WTC11 (cell line): Measurements from ENCODE around the gene IDH3A. TPM values are rescaled to one million over a fixed set of nuclear protein-coding genes. Genes with fewer than 3 reads are reported as not detected.

Source experiments
- ATAC-seq: fragments of 200-7000 bp; cut with Tn5 transposase; 2 replicates; pipeline ENCODE4 v1.10.0; 2021; ENCODE audit warnings: mild to moderate bottlenecking, moderate library complexity
- CTCF ChIA-PET: fragments of 300-600 bp; sonication (Branson Sonifier 250); formaldehyde crosslinking; loops from one replicate; lab custom pipeline; 2021; ENCODE audit warnings: antibody characterized with exemption; lab: Charles Lee
- POLR2A ChIA-PET: fragments of 350-600 bp; sonication (Branson Sonifier 250); formaldehyde crosslinking; loops from one replicate; lab custom pipeline; 2021; ENCODE audit warnings: antibody characterized with exemption; lab: Charles Lee
- DNase-seq: peaks from one replicate; pipeline ENCODE4 v3.0.0; 2021; ENCODE audit warnings: low spot score
- H3K27ac Mint-ChIP-seq: 2 replicates; pipeline ENCODE4 v1.8.0; 2021; ENCODE audit warnings: mixed read lengths
- H3K27me3 Mint-ChIP-seq: 2 replicates; pipeline ENCODE4 v1.8.0; 2021; ENCODE audit warnings: low read depth, mild to moderate bottlenecking, moderate library complexity, mixed read lengths
- H3K36me3 Mint-ChIP-seq: 2 replicates; pipeline ENCODE4 v1.8.0; 2021; ENCODE audit warnings: mixed read lengths
- H3K4me1 Mint-ChIP-seq: 2 replicates; pipeline ENCODE4 v1.8.0; 2022; ENCODE audit warnings: mixed read lengths
- H3K4me3 Mint-ChIP-seq: 2 replicates; pipeline ENCODE4 v1.8.0; 2021; ENCODE audit warnings: mild to moderate bottlenecking, moderate library complexity, mixed read lengths
- H3K9me3 Mint-ChIP-seq: 2 replicates; pipeline ENCODE4 v1.8.0; 2021; ENCODE audit warnings: mixed read lengths
- ATF1 ChIP-seq: sonication (generic); formaldehyde crosslinking; IDR thresholded peaks from 2 replicates; pipeline ENCODE4 v1.8.1; 2023; ENCODE audit warnings: mild to moderate bottlenecking, moderate library complexity, missing genetic modification reagents
- CREB1 ChIP-seq: sonication (generic); formaldehyde crosslinking; IDR thresholded peaks from 2 replicates; pipeline ENCODE4 v1.8.0; 2023; ENCODE audit warnings: mild to moderate bottlenecking, missing genetic modification reagents
- GABPB1 ChIP-seq: sonication (generic); formaldehyde crosslinking; IDR thresholded peaks from 2 replicates; pipeline ENCODE4 v1.8.1; 2023; ENCODE audit warnings: mild to moderate bottlenecking, missing genetic modification reagents
- GRHL2 ChIP-seq: fragments of 250-450 bp; sonication (Bioruptor Pico); IDR thresholded peaks from 2 replicates; pipeline ENCODE4 v1.8.0; 2022; ENCODE audit warnings: mild to moderate bottlenecking, moderate library complexity; ENCODE audit not compliant: insufficient replicate concordance, severe bottlenecking
- NFATC4 ChIP-seq: fragments of 250-450 bp; sonication (Bioruptor Pico); IDR thresholded peaks from 2 replicates; pipeline ENCODE4 v1.9.0; 2021; ENCODE audit warnings: mild to moderate bottlenecking
- NR2C2 ChIP-seq: sonication (generic); formaldehyde crosslinking; IDR thresholded peaks from 2 replicates; pipeline ENCODE4 v1.8.0; 2022; ENCODE audit warnings: mild to moderate bottlenecking, missing genetic modification reagents
- TEAD1 ChIP-seq: sonication (generic); formaldehyde crosslinking; IDR thresholded peaks from 2 replicates; pipeline ENCODE4 v1.8.0; 2022; ENCODE audit warnings: mild to moderate bottlenecking, missing genetic modification reagents
- TEAD4 ChIP-seq: sonication (generic); formaldehyde crosslinking; IDR thresholded peaks from 2 replicates; pipeline ENCODE4 v1.8.0; 2022; ENCODE audit warnings: mild to moderate bottlenecking, missing genetic modification reagents
- ZBTB21 ChIP-seq: sonication (generic); formaldehyde crosslinking; IDR thresholded peaks from 2 replicates; pipeline ENCODE4 v1.8.1; 2023; ENCODE audit warnings: mild to moderate bottlenecking, missing genetic modification reagents, borderline replicate concordance
- ZNF263 ChIP-seq: sonication (generic); formaldehyde crosslinking; IDR thresholded peaks from 2 replicates; pipeline ENCODE4 v1.8.1; 2022; ENCODE audit warnings: low read depth, mild to moderate bottlenecking, moderate library complexity, missing genetic modification reagents
- ZNF317 ChIP-seq: sonication (generic); formaldehyde crosslinking; IDR thresholded peaks from 2 replicates; pipeline ENCODE4 v1.8.1; 2023; ENCODE audit warnings: low read depth, mild to moderate bottlenecking, moderate library complexity, missing genetic modification reagents, borderline replicate concordance
- ZNF671 ChIP-seq: fragments of 250-450 bp; sonication (Bioruptor Pico); IDR thresholded peaks from 2 replicates; pipeline ENCODE4 v1.8.0; 2021; ENCODE audit warnings: mild to moderate bottlenecking
- total RNA-seq: library from RNA; stranded (reverse); gene quantifications from 3 replicates; pipeline ENCODE4 v1.2.3, GENCODE V29; 2021
- TF ChIP-seq, protein P1 (sequence below): fragments of 250-450 bp; sonication (Bioruptor Pico); IDR thresholded peaks from 2 replicates; pipeline ENCODE4 v1.9.0; 2021; ENCODE audit warnings: mild to moderate bottlenecking
- TF ChIP-seq, protein P2 (sequence below): sonication (generic); formaldehyde crosslinking; IDR thresholded peaks from 2 replicates; pipeline ENCODE4 v1.8.1; 2023; ENCODE audit warnings: mild to moderate bottlenecking, missing genetic modification reagents, moderate library complexity
- TF ChIP-seq, protein P3 (sequence below): fragments of 250-450 bp; sonication (Bioruptor Pico); IDR thresholded peaks from 2 replicates; pipeline ENCODE4 v2.1.2; 2022; ENCODE audit warnings: mild to moderate bottlenecking, moderate library complexity
- TF ChIP-seq, protein P4 (sequence below): sonication (generic); formaldehyde crosslinking; IDR thresholded peaks from 2 replicates; pipeline ENCODE4 v1.8.0; 2022; ENCODE audit warnings: mild to moderate bottlenecking, missing genetic modification reagents
- TF ChIP-seq, protein P5 (sequence below): fragments of 250-450 bp; sonication (Bioruptor Pico); IDR thresholded peaks from 2 replicates; pipeline ENCODE4 v1.8.0; 2021; ENCODE audit warnings: mild to moderate bottlenecking
- TF ChIP-seq, protein P6 (sequence below): sonication (generic); formaldehyde crosslinking; IDR thresholded peaks from 2 replicates; pipeline ENCODE4 v1.8.1; 2022; ENCODE audit warnings: low read depth, mild to moderate bottlenecking, moderate library complexity, missing genetic modification reagents, borderline replicate concordance
- TF ChIP-seq, protein P7 (sequence below): fragments of 250-450 bp; sonication (Bioruptor Pico); conservative IDR thresholded peaks from 2 replicates; pipeline ENCODE4 v1.9.0; 2021; ENCODE audit warnings: mild to moderate bottlenecking

The IDH3A gene
- total RNA-seq, 1 experiment from 2014 or later = 56.6 TPM

DNA sequence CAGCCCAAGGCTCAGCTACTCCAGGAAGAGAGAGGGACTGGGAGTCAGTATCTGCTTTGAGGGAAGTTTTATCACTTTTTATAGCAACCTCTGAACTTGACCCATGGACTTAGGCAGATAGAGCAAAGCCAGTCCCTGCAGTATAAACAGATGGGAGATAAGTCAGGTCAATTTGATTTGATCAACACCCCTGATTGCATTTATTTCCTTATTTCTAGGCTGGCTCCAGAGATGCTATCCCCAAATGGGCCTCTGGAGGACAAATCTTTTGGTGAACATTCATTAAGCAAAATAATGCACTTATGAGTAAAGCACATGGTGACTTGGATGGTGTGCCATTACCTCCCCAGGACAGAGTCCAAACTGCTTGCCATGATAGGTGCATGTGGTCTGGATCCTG lies 8.9 kb upstream of the IDH3A start (continued):
- TF ChIP-seq, protein P1, sequence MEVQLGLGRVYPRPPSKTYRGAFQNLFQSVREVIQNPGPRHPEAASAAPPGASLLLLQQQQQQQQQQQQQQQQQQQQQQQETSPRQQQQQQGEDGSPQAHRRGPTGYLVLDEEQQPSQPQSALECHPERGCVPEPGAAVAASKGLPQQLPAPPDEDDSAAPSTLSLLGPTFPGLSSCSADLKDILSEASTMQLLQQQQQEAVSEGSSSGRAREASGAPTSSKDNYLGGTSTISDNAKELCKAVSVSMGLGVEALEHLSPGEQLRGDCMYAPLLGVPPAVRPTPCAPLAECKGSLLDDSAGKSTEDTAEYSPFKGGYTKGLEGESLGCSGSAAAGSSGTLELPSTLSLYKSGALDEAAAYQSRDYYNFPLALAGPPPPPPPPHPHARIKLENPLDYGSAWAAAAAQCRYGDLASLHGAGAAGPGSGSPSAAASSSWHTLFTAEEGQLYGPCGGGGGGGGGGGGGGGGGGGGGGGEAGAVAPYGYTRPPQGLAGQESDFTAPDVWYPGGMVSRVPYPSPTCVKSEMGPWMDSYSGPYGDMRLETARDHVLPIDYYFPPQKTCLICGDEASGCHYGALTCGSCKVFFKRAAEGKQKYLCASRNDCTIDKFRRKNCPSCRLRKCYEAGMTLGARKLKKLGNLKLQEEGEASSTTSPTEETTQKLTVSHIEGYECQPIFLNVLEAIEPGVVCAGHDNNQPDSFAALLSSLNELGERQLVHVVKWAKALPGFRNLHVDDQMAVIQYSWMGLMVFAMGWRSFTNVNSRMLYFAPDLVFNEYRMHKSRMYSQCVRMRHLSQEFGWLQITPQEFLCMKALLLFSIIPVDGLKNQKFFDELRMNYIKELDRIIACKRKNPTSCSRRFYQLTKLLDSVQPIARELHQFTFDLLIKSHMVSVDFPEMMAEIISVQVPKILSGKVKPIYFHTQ (CRISPR knock-in tag) = no peak

DNA sequence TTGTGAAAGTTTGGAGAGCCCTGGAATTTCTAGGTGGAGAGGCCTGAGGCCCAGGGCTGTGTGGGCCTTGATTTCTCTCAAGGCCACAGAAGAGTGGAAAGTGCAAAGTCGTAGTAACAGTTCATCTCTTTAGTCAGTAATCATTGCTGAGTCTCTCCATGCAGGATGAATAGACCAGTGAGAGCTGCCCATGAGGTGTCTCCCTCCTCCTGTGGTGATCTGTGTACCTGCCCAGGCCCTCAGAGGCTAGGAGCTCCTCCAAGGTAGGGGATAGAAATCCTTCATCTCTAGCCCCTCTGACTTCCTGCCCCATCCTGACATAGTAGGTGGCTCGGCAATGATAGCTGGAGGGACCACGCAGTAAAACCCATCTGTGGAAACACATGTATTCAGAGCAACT lies 6.8 kb upstream of the IDH3A start:
- ATAC-seq (0 out of 2 replicates have a peak, but pooled peaks have one; percentile 20), DNase-seq (no peak)
- Mint-ChIP-seq H3K9me3 (no peaks in the 10 kb centered on the region), H3K27me3 (peaks cover 7% of the 10 kb centered on the region), H3K36me3 (no peaks in the 10 kb centered on the region), H3K4me1 (peaks cover 4% of the 10 kb centered on the region; the same call in 1 of the 2 replicates), H3K4me3 (no peak overlapping the region), H3K27ac (no peak overlapping the region)
- TF ChIP-seq, protein P2, sequence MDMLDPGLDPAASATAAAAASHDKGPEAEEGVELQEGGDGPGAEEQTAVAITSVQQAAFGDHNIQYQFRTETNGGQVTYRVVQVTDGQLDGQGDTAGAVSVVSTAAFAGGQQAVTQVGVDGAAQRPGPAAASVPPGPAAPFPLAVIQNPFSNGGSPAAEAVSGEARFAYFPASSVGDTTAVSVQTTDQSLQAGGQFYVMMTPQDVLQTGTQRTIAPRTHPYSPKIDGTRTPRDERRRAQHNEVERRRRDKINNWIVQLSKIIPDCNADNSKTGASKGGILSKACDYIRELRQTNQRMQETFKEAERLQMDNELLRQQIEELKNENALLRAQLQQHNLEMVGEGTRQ = no peak
- TF ChIP-seq NR2C2 (CRISPR knock-in tag) (no peak), NFATC4 (CRISPR knock-in tag) (no peak), ZNF317 (no peak), ZNF263 (no peak), ZNF671 (no peak), CREB1 (CRISPR knock-in tag) (no peak), ZBTB21 (CRISPR knock-in tag) (no peak), GABPB1 (CRISPR knock-in tag) (no peak), ATF1 (no peak), GRHL2 (no peak), TEAD1 (CRISPR knock-in tag) (no peak), TEAD4 (no peak)
- TF ChIP-seq, protein P3, sequence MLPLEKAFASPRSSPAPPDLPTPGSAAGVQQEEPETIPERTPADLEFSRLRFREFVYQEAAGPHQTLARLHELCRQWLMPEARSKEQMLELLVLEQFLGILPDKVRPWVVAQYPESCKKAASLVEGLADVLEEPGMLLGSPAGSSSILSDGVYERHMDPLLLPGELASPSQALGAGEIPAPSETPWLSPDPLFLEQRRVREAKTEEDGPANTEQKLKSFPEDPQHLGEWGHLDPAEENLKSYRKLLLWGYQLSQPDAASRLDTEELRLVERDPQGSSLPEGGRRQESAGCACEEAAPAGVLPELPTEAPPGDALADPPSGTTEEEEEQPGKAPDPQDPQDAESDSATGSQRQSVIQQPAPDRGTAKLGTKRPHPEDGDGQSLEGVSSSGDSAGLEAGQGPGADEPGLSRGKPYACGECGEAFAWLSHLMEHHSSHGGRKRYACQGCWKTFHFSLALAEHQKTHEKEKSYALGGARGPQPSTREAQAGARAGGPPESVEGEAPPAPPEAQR (CRISPR knock-in tag) = no peak
- TF ChIP-seq, protein P4, sequence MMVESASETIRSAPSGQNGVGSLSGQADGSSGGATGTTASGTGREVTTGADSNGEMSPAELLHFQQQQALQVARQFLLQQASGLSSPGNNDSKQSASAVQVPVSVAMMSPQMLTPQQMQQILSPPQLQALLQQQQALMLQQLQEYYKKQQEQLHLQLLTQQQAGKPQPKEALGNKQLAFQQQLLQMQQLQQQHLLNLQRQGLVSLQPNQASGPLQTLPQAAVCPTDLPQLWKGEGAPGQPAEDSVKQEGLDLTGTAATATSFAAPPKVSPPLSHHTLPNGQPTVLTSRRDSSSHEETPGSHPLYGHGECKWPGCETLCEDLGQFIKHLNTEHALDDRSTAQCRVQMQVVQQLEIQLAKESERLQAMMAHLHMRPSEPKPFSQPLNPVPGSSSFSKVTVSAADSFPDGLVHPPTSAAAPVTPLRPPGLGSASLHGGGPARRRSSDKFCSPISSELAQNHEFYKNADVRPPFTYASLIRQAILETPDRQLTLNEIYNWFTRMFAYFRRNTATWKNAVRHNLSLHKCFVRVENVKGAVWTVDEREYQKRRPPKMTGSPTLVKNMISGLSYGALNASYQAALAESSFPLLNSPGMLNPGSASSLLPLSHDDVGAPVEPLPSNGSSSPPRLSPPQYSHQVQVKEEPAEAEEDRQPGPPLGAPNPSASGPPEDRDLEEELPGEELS = no peak
- TF ChIP-seq, protein P5, sequence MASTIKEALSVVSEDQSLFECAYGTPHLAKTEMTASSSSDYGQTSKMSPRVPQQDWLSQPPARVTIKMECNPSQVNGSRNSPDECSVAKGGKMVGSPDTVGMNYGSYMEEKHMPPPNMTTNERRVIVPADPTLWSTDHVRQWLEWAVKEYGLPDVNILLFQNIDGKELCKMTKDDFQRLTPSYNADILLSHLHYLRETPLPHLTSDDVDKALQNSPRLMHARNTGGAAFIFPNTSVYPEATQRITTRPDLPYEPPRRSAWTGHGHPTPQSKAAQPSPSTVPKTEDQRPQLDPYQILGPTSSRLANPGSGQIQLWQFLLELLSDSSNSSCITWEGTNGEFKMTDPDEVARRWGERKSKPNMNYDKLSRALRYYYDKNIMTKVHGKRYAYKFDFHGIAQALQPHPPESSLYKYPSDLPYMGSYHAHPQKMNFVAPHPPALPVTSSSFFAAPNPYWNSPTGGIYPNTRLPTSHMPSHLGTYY (CRISPR knock-in tag) = no peak
- TF ChIP-seq, protein P6, sequence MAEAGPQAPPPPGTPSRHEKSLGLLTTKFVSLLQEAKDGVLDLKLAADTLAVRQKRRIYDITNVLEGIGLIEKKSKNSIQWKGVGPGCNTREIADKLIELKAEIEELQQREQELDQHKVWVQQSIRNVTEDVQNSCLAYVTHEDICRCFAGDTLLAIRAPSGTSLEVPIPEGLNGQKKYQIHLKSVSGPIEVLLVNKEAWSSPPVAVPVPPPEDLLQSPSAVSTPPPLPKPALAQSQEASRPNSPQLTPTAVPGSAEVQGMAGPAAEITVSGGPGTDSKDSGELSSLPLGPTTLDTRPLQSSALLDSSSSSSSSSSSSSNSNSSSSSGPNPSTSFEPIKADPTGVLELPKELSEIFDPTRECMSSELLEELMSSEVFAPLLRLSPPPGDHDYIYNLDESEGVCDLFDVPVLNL (CRISPR knock-in tag) = no peak
- TF ChIP-seq, protein P7, sequence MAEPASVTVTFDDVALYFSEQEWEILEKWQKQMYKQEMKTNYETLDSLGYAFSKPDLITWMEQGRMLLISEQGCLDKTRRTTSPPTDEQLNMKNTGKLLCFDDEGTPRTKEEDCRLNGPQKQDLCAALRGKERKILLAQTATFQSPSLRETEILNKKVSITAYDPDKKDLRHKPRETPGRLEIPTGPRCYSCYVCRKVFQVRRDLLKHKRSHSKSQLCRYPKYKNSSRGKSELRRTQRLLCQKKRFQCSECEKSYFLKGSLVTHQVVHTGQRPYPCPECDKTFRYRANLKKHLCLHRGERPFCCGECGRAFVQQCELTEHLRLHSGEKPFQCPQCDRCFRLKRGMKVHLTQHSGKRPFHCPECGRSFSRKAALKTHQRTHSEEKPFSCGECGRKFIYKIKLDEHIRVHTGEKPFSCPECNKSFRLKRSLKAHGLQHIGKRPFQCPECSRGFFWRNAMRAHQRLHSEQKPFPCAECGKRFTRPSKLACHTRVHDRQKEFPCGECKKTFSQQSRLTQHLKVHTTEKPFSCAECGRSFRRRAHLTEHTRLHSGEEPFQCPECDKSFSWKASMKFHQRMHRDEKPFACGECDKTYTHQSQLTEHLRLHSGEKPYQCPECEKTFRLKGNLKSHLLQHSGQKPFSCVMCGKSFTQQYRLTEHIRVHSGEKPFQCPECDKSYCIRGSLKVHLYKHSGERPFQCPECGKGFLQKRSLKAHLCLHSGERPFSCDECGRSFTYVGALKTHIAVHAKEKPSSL (CRISPR knock-in tag) = no peak
- CTCF ChIA-PET = interaction anchor here (1.7 kb wide), 1 partner anchor 12 kb away, joined by 4 read pairs; the partner anchor contains the start of gene CIB2
- POLR2A ChIA-PET = no interaction called here
